GM18505 (cell line): ENCODE measurements around the gene ROBO2.

ENCODE experiments used
- ATAC-seq: cut with Tn5 transposase; IDR thresholded peaks from one replicate; pipeline ENCODE4 v1.9.1; 2021; ENCODE audit not compliant: unreplicated experiment
- POLR2A ChIP-seq: IDR thresholded peaks from 4 replicates; pipeline ENCODE4 v1.6.1; 2011; ENCODE audit warnings: borderline replicate concordance; ENCODE audit not compliant: insufficient read depth, insufficient read length; ENCODE audit errors: extremely low read depth

The ROBO2 gene

GRCh38 chr3:77203851-77204250, 164.0 kb downstream of the ROBO2 start:
- TF ChIP-seq POLR2A = no peak
- no peak for ATAC-seq

GRCh38 chr3:77204788-77205187, 164.9 kb downstream of the ROBO2 start:
- TF ChIP-seq POLR2A = no peak
- no peak for ATAC-seq

GRCh38 chr3:77207753-77208152, 167.9 kb downstream of the ROBO2 start:
- TF ChIP-seq POLR2A = no peak
- no peak for ATAC-seq

- TF ChIP-seq POLR2A = no peak
- ATAC-seq = no peak
These were observed 182.8 kb downstream of the ROBO2 start for GRCh38 chr3:77222701-77223100.

GRCh38 chr3:77227567-77227966, 187.7 kb downstream of the ROBO2 start:
- no peak for TF ChIP-seq POLR2A
- no peak for ATAC-seq

- TF ChIP-seq POLR2A = no peak
- ATAC-seq = no peak
These were observed 192.7 kb downstream of the ROBO2 start for GRCh38 chr3:77232557-77232956.

- ATAC-seq = no peak
- no peak for TF ChIP-seq POLR2A
These were observed 194.1 kb downstream of the ROBO2 start for GRCh38 chr3:77234004-77234403.

GRCh38 chr3:77236118-77236517, 196.2 kb downstream of the ROBO2 start:
- no peak for TF ChIP-seq POLR2A
- ATAC-seq = no peak

GRCh38 chr3:77240072-77240650, 200.3 kb downstream of the ROBO2 start:
- no peak for TF ChIP-seq POLR2A
- no peak for ATAC-seq

GRCh38 chr3:77242371-77242770, 202.5 kb downstream of the ROBO2 start:
- TF ChIP-seq POLR2A = no peak
- no peak for ATAC-seq

GRCh38 chr3:77244981-77245380, 205.1 kb downstream of the ROBO2 start:
- TF ChIP-seq POLR2A = no peak

GRCh38 chr3:77247061-77247460, 207.2 kb downstream of the ROBO2 start:
- ATAC-seq = no peak
- no peak for TF ChIP-seq POLR2A

More at GRCh38 chr3:77244981-77245380, 205.1 kb downstream of the ROBO2 start:
- ATAC-seq = no peak

GRCh38 chr3:77247817-77248216, 207.9 kb downstream of the ROBO2 start:
- ATAC-seq = no peak
- TF ChIP-seq POLR2A = no peak

GRCh38 chr3:77248420-77248819, 208.5 kb downstream of the ROBO2 start:
- TF ChIP-seq POLR2A = no peak
- no peak for ATAC-seq

- no peak for TF ChIP-seq POLR2A
- no peak for ATAC-seq
These were observed 211.2 kb downstream of the ROBO2 start for GRCh38 chr3:77251136-77251535.

- no peak for TF ChIP-seq POLR2A
- ATAC-seq = peak; percentile 64
These were observed 215.3 kb downstream of the ROBO2 start for GRCh38 chr3:77254967-77255831.
